C4-2B (cell line): ENCODE data around the gene COL4A2.

ENCODE experiments used
- CTCF ChIP-seq: fragments of 450-650 bp; conservative IDR thresholded peaks from 2 replicates; pipeline ENCODE4 v1.5.1; 2017; ENCODE audit warnings: mild to moderate bottlenecking
- ZFX ChIP-seq: fragments of 450-650 bp; IDR thresholded peaks from 2 replicates; pipeline ENCODE4 v1.6.1; 2017

DNA sequence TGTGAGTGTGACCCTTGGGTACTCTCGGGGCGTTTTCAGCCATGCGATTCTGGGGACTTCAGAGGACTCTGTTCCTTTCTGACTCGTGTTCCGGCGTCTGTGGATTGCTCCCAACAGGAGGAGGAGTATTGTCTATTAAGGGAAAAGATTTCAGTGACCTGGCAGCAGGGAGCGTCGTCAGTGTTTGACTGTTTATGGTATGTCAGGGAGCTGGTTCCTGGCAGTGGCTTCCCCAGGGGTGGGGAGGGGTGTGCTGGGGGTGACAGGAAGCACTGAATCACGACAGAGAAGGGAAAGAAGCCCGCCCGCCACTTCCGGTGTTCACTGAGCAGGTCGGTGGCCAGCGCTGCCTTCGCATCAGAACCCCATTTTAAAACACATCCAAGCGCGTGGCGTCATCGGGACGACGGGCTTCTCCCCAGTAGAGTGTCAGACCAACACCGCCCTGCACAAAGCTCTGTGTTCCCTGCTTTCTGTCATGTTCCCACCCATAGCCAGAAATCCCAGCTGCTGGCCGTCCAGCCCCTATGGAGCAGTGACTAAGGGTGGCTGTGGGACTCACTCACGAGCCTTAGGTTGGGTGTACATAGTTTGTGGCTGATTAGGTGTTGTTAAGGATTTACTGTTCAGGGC, 33.8 kb downstream of the COL4A2 start:
- TF ChIP-seq CTCF (no peak), ZFX (no peak)
